IMR-90 (cell line): ENCODE measurements around the gene REV3L.

Source experiments
- MAZ ChIP-seq: IDR thresholded peaks from 2 replicates; pipeline ENCODE4 v1.6.1; 2012; ENCODE audit warnings: low read depth, mild to moderate bottlenecking, low read length, improper control_type of control experiment, moderate library complexity, borderline replicate concordance
- MXI1 ChIP-seq: IDR thresholded peaks from 2 replicates; pipeline ENCODE4 v1.6.1; 2012; ENCODE audit warnings: low read depth, mild to moderate bottlenecking, low read length, moderate library complexity, borderline replicate concordance
- POLR2A ChIP-seq: IDR thresholded peaks from 2 replicates; pipeline ENCODE4 v1.6.1; 2012; ENCODE audit warnings: mild to moderate bottlenecking, low read depth, low read length
- RFX5 ChIP-seq: IDR thresholded peaks from 2 replicates; pipeline ENCODE4 v1.8.0; 2012; ENCODE audit warnings: low read depth, mild to moderate bottlenecking, low read length, moderate library complexity
- TF ChIP-seq, protein P1 (sequence below): conservative IDR thresholded peaks from 2 replicates; pipeline ENCODE4 v1.5.1; 2012; ENCODE audit warnings: mild to moderate bottlenecking, low read depth, low read length, improper control_type of control experiment

GRCh38 chr6:111322145-111322544 lies 160.9 kb downstream of the REV3L start:
- TF ChIP-seq MAZ (no peak), POLR2A (no peak), RFX5 (no peak), MXI1 (no peak)
- TF ChIP-seq, protein P1, sequence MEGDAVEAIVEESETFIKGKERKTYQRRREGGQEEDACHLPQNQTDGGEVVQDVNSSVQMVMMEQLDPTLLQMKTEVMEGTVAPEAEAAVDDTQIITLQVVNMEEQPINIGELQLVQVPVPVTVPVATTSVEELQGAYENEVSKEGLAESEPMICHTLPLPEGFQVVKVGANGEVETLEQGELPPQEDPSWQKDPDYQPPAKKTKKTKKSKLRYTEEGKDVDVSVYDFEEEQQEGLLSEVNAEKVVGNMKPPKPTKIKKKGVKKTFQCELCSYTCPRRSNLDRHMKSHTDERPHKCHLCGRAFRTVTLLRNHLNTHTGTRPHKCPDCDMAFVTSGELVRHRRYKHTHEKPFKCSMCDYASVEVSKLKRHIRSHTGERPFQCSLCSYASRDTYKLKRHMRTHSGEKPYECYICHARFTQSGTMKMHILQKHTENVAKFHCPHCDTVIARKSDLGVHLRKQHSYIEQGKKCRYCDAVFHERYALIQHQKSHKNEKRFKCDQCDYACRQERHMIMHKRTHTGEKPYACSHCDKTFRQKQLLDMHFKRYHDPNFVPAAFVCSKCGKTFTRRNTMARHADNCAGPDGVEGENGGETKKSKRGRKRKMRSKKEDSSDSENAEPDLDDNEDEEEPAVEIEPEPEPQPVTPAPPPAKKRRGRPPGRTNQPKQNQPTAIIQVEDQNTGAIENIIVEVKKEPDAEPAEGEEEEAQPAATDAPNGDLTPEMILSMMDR = no peak
